Activated CD8-positive, alpha-beta memory T cell treated with anti-CD3 and anti-CD28 coated beads for 24 hours (primary cell): ENCODE results near the gene ACSM2B.
"Not testable (repeated sequence)": the region's sequence is repeated elsewhere in the genome, so short reads cannot be mapped to it uniquely, and the experiment has no call there.

Source experiments
- DNase-seq: peaks from one replicate; pipeline ENCODE4 v3.0.0-alpha.2; 2020

The ACSM2B gene

DNA sequence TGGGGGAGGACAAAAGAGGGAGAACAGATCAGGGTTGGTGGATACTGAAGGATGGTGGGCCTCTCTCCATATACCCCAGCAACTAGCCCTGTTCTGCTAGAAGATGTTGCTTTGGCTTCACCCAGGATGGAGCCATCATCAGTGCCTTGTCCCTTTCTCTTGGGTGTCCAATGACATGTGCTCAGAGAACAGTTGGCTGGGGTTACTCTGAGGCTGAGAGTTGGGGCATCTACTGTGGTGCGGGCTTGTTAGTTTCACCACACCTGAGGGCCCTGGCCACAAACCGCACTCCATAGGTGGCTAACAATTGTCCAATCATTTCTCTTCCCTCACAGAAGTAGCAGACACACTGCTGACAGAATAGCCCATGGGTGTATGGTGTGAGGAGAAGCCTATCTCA is 18.9 kb upstream of the ACSM2B start:
- not testable (repeated sequence) for DNase-seq

- DNase-seq = not testable (repeated sequence)
Measured at GRCh38 chr16:20592780-20593179, 16.6 kb upstream of the ACSM2B start.

DNA sequence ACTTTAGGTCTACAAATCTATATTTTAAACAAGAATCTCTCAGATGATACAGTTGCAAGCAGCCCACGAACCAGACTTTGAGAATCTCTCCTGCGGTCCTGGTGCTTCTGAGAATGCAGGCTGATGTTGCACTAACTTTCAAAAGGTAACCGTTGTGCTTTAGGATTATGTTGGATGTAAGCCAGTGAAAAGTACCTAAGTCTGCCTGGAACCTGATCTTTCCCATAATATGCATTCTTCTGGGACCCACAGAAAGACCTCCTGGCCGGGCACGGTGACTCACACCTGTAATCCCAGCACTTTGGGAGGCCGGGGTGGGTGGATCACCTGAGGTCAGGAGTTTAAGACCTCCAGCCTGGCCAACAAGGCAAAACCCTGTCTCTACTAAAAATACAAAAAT is 13.3 kb upstream of the ACSM2B start:
- DNase-seq = not testable (repeated sequence)

- not testable (repeated sequence) for DNase-seq
Measured at GRCh38 chr16:20587645-20588074, 11.5 kb upstream of the ACSM2B start.

- DNase-seq = not testable (repeated sequence)
Measured at GRCh38 chr16:20586716-20587115, 10.5 kb upstream of the ACSM2B start.

DNA sequence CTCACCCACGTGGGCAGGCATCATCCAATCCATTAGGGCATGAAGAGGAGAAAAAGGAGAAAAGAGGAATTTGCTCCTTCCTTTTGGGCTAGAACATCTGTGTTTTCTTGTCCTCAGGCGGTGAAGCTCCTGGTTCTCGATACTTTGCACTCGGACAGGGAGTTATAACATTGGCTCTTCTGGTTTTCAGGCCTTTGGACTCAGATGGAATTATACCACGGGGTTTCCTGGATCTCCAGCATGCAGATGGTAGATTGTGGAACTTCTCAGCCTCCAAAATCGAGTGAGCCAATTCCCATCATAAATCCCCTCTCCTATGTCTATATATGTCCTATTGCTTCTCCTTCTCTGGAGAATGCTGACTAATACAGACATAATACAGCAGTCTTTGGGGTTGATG is 9.9 kb upstream of the ACSM2B start:
- not testable (repeated sequence) for DNase-seq

- DNase-seq = not testable (repeated sequence)
Measured at GRCh38 chr16:20580487-20581259, 4.5 kb upstream of the ACSM2B start.

GRCh38 chr16:20578091-20578490 is 1.9 kb upstream of the ACSM2B start:
- not testable (repeated sequence) for DNase-seq

- not testable (repeated sequence) for DNase-seq
Measured at GRCh38 chr16:20569117-20569651, 7.0 kb downstream of the ACSM2B start.

GRCh38 chr16:20568404-20568803 is 7.8 kb downstream of the ACSM2B start:
- no peak for DNase-seq

DNA sequence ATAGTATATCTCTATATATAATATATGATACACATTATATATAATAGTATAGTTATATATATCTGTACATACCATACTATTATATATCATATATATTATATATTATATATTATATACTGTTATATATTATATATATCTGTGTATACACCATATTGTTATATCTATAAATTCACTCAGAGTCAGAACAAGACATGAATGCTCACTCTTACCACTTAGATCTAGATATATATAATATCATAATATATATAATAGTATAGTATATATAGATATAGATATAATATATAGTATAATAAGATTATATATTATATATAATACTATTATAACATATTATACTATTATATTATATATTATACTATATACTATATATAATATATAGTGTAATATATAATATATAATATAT is 9.3 kb downstream of the ACSM2B start:
- DNase-seq = no peak

GRCh38 chr16:20565334-20565733 is 10.8 kb downstream of the ACSM2B start:
- DNase-seq = not testable (repeated sequence)

- DNase-seq = not testable (repeated sequence)
Measured at GRCh38 chr16:20564218-20564617, 11.9 kb downstream of the ACSM2B start.

DNA sequence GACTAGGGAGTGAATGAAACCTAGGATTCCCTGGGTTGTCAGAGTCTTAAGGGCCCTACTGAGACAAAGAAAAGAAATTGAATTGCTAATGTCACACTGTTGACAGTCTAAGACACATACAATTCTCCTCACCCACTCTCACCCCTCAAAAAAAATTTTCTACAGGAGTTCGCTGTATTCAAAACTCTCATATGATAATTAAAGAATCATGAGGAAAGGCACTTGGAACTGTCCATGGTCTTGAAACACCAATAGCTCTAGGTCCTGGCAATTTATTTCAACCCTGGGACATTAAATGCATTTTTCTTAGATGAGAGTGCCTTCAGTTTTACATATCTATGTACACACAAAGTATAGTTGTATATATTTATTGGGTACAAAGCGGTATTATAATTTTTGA is 20.5 kb downstream of the ACSM2B start:
- not testable (repeated sequence) for DNase-seq

DNA sequence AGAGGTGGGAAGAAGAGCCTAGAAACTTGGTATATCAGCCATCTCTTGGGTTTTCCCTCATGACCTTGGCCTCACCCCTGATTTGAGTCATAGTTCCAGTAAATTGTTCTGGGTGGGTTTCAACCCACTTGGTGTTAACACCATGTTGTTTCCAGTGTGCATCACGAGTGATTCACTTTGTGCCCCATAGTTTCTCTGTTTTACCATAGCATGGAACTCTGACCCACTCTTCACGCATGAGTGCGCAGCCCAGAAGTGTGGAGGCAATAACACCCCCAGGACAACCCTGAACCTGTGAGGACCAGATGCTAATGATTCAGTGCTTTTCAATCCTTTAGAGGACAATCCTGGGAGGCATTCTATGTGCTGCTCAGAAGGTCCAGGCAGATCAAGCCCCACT is 21.5 kb downstream of the ACSM2B start:
- DNase-seq = not testable (repeated sequence)

GRCh38 chr16:20553493-20553892 is 22.7 kb downstream of the ACSM2B start:
- not testable (repeated sequence) for DNase-seq

DNA sequence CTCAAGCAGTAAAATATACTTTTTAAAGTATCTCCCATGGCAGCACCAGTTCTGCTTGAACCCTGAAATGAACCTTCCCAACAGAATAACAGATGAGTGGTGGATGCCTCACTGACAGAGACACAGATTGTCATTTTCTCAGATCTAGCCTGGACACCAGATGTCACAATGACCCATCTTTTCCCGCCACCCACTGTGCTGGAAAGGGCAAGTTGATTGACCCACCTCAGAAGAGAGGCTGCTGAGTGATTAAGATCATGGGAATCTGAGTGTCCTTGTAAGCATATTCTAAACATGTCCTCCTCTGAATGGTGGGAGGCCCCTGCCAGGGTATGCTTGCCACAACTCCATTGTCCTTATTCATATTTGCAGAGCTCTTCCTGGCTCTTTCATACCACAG is 29.2 kb downstream of the ACSM2B start:
- not testable (repeated sequence) for DNase-seq

DNA sequence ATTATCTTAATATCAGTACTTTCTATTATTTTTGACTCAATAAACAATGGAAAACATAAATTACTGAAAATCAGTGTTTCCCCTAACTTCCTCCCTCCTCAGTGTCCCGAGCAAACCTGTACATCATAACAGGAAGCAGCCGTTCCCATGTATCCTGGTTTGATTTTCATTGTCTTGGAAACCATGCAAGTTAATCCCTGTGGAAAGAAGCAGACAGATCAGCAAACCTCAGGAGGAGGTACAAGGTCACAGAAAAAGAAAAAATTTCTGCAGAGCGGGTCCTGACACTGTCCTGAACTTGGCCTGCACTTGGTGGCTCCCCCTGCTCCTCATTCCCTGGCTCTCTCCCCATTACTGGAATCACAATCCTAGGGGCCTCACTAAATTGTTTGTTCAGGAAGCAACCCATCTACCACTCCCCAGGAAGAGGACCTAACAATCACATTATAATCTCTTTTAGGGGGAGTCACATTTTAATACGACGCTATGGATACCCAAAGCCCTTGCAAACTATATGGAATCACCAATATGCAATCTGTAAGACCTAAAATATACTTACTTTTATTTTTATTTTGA is 29.8 kb downstream of the ACSM2B start:
- DNase-seq = not testable (repeated sequence)

DNA sequence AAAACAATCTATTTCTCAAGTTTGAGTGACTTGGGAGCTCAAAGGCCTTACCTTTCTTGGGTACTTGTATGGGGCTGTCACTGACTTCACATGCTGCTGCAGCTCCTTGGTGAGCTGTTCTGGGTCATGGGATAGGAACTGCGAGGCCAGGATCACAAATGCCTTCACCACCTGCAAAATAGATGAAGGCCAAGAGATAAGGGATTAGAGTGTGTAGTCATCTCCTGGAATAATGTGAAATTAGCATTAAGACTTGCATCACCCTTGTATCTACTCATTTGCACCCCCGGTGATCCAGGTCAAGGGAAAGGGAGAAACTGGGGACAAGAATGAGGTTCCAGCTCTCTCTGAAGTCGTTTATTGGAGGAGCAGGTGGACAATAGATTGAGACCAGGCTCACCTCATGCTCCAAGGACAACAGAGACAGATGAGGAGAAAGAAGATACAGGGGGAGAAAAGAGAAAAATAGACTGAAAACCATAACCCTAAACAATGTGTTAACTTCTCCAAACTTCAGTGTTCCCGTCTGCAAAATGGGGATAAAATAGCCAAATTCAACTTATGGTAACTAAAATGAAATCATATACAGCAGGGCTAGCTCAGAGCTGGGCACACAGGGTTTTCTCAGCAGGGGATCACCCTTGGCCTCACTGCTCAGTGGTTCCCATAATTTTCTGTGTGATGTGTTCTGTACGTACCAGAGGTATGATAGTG is 35.4 kb downstream of the ACSM2B start:
- DNase-seq = not testable (repeated sequence)

- DNase-seq = no peak
Measured at GRCh38 chr16:20538687-20539086, 37.5 kb downstream of the ACSM2B start.

DNA sequence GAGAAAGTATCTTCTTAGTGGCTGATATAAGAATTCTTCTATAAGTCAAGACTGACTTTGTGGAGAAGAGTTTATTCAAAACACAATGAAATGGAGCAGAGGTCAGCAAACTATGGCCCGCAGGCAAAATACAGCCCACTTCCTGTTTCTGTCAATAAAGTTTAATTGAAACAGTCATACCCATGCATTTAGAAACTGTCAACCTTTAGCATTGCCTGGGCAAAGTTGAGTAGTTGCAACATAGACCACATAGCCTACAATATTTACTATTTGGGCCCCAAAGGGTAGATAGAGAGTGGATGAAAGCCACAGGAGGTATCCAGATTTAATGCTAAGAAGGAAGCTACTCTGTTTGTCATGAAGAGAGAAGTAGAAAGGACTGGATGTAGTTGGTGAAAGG is 38.0 kb downstream of the ACSM2B start:
- no peak for DNase-seq

- not testable (repeated sequence) for DNase-seq
Measured at GRCh38 chr16:20536669-20537068, 39.5 kb downstream of the ACSM2B start.

DNA sequence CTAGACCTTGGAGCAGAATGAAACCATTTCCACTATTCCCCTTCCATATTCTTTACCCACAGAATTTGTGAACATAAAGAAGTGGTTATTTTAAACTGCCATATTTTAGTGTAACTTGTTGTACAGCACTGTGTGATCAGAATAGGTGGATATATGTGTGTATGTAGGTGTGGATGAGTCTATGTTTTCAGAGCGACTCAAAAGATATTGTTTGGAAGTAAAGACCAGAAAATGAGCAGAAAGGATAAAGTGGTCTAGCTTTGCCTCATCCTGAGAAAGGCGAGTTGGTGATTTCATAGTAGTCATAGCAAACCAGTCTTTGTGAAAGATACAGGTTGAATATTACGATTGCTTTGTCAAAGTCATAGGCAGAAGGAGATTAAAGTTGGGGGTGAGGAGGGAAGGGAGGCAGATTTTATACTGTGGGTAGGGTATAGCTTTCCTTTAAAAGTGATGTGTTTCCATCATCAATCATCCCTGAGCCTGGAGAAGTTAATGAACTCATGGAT is 43.8 kb downstream of the ACSM2B start:
- DNase-seq = not testable (repeated sequence)
